Neural cell (in vitro differentiated cells): Measurements from ENCODE around the gene BRD7. TPM values are rescaled to one million over a fixed set of nuclear protein-coding genes. Genes with fewer than 3 reads are reported as not detected.

Source experiments
- H2AFZ ChIP-seq: fragments of 200-600, 300-800 bp; sonication (generic), shearing (Covaris generic); 2 replicates; pipeline ENCODE4 v1.6.0; 2014; ENCODE audit warnings: low read depth, mild to moderate bottlenecking, antibody characterized with exemption, low read length, moderate library complexity
- H3F3A ChIP-seq: fragments of 200-600 bp; shearing (Covaris generic); 2 replicates; pipeline ENCODE4 v1.6.1; 2016; ENCODE audit warnings: mild to moderate bottlenecking, moderate library complexity, mixed read lengths, antibody characterized with exemption, low read length; ENCODE audit not compliant: insufficient read depth, poor library complexity, severe bottlenecking
- H3K27ac ChIP-seq: fragments of 200-600, 300-800 bp; sonication (generic), shearing (Covaris generic); 2 replicates; pipeline ENCODE4 v1.5.1; 2014; ENCODE audit warnings: mild to moderate bottlenecking, low read length, moderate library complexity
- H3K27me3 ChIP-seq: fragments of 300-800, 200-600 bp; sonication (generic), shearing (Covaris generic); 2 replicates; pipeline ENCODE4 v1.6.0; 2014; ENCODE audit warnings: mild to moderate bottlenecking, low read depth, low read length, moderate library complexity; ENCODE audit not compliant: insufficient read depth
- H3K36me3 ChIP-seq: fragments of 300-800, 200-600 bp; sonication (generic), shearing (Covaris generic); 2 replicates; pipeline ENCODE4 v1.5.1; 2014; ENCODE audit warnings: mild to moderate bottlenecking, antibody characterized with exemption, low read length, moderate library complexity; ENCODE audit not compliant: insufficient read depth
- H3K4me2 ChIP-seq: fragments of 300-800, 200-600 bp; sonication (generic), shearing (Covaris generic); 2 replicates; pipeline ENCODE4 v1.6.0; 2014; ENCODE audit warnings: mild to moderate bottlenecking, low read length
- H3K4me3 ChIP-seq: fragments of 300-800, 200-600 bp; sonication (generic), shearing (Covaris generic); 2 replicates; pipeline ENCODE4 v1.5.1; 2014; ENCODE audit warnings: mild to moderate bottlenecking, low read length, moderate library complexity
- H3K79me2 ChIP-seq: fragments of 200-600 bp; shearing (Covaris generic); replicated peaks from 2 replicates; pipeline ENCODE4 v1.6.0; 2014; ENCODE audit warnings: mild to moderate bottlenecking, low read length, moderate library complexity; ENCODE audit not compliant: insufficient read depth
- H3K9ac ChIP-seq: fragments of 300-800, 200-600 bp; sonication (generic), shearing (Covaris generic); 2 replicates; pipeline ENCODE4 v1.6.1; 2016; ENCODE audit warnings: mild to moderate bottlenecking, low read length, mixed read lengths
- H3K9me2 ChIP-seq: fragments of 200-600 bp; shearing (Covaris generic); 2 replicates; pipeline ENCODE4 v1.6.1; 2016; ENCODE audit warnings: mild to moderate bottlenecking, low read length, mixed read lengths; ENCODE audit not compliant: insufficient read depth
- H3K9me3 ChIP-seq: fragments of 200-600, 300-800 bp; sonication (generic), shearing (Covaris generic); 2 replicates; pipeline ENCODE4 v1.6.1; 2016; ENCODE audit warnings: mild to moderate bottlenecking, mixed run types, low read length, moderate library complexity, mixed read lengths
- H4K20me1 ChIP-seq: fragments of 200-600 bp; shearing (Covaris generic); 2 replicates; pipeline ENCODE4 v1.6.1; 2016; ENCODE audit warnings: mild to moderate bottlenecking, mixed run types; ENCODE audit not compliant: insufficient read depth
- EZH2 ChIP-seq: fragments of 200-600, 300-800 bp; shearing (Covaris generic), sonication (generic); IDR thresholded peaks from 2 replicates; pipeline ENCODE4 v1.6.1; 2014; ENCODE audit warnings: antibody characterized with exemption, low read length, borderline replicate concordance, mild to moderate bottlenecking; ENCODE audit not compliant: insufficient read depth, poor library complexity, severe bottlenecking
- MXI1 ChIP-seq: fragments of 450-650 bp; conservative IDR thresholded peaks from 2 replicates; pipeline ENCODE4 v1.6.1; 2014; ENCODE audit warnings: antibody characterized with exemption, mild to moderate bottlenecking; ENCODE audit not compliant: poor library complexity, severe bottlenecking
- POLR2AphosphoS5 ChIP-seq: IDR thresholded peaks from 2 replicates; pipeline ENCODE4 v1.6.1; 2012
- RAD21 ChIP-seq: fragments of 450-650 bp; conservative IDR thresholded peaks from 2 replicates; pipeline ENCODE4 v1.6.1; 2014; ENCODE audit warnings: antibody characterized with exemption, mild to moderate bottlenecking, moderate library complexity
- SMC3 ChIP-seq: fragments of 450-650 bp; conservative IDR thresholded peaks from 2 replicates; pipeline ENCODE4 v1.6.1; 2014; ENCODE audit warnings: antibody characterized with exemption, mild to moderate bottlenecking, moderate library complexity; ENCODE audit not compliant: poor library complexity
- TAF1 ChIP-seq: IDR thresholded peaks from 2 replicates; pipeline ENCODE4 v1.6.1; 2012; ENCODE audit warnings: low read depth
- polyA plus RNA-seq: library from polyadenylated mRNA; depleted of rRNA; stranded (reverse); fragments of >200 nt; gene quantifications from 2 replicates; pipeline ENCODE4 v1.2.3, GENCODE V29; 2014
- TF ChIP-seq, protein P1 (sequence below): IDR thresholded peaks from 2 replicates; pipeline ENCODE4 v1.6.1; 2012; ENCODE audit warnings: borderline replicate concordance
- TF ChIP-seq, protein P2 (sequence below): fragments of 450-650 bp; IDR thresholded peaks from 2 replicates; pipeline ENCODE4 v1.5.1; 2014; ENCODE audit warnings: antibody characterized with exemption, mild to moderate bottlenecking, moderate library complexity; ENCODE audit not compliant: poor library complexity, severe bottlenecking

Gene BRD7
- polyA plus RNA-seq, 1 donor from 2014 or later, result 57.2 TPM

DNA sequence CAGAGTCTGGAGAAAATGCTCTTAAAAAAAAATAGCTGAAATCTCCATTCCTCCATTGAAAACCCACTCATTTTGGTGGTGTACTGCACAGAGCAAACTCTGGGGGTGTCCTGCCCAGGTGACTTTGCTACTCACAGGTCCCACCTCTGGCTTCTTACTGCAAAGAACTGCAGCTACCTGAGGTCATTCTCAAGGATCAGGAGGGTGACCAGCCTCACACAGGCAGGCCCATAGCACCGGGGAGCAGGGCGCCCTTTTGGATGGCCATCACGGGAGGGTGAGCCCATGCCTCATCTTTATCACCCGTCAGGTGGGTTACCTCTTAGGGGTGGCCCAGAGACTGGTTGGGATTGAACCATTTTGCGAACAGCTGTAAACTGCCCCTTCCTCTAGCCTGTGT is 32.6 kb upstream of the BRD7 start:
- H3K36me3 ChIP-seq, result no peaks in the 10 kb centered on the region

DNA sequence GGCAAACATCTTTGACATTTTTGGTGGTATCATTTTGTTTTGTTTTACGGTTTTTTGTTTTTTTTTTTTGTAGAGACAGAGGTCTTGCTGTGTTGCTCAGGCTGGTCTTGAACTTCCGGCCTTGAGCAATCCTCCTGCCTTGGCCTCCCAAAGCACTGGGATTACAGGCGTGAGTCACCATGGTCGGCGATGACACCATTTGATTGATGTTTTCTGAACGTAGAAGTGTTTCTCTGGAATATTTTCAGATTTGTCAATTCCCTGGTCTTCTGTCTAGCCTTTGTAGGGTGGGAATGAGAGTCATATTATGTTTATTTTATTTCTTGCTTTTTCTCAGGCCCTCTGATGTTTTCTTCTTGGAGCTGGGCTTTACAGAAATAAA is 32.2 kb upstream of the BRD7 start:
- Histone ChIP-seq H3K27ac (no peak overlapping the region), H3K27me3 (no peaks in the 10 kb centered on the region), H3K9ac (no peak overlapping the region), H3K4me3 (no peak overlapping the region), H3F3A (no peaks in the 10 kb centered on the region), H3K9me2 (no peaks in the 10 kb centered on the region), H4K20me1 (no peaks in the 10 kb centered on the region), H3K36me3 (no peaks in the 10 kb centered on the region), H2AFZ (no peak overlapping the region), H3K4me2 (no peak overlapping the region), H3K9me3 (no peaks in the 10 kb centered on the region), H3K79me2 (no peaks in the 10 kb centered on the region)
- TF ChIP-seq TAF1 (no peak), POLR2AphosphoS5 (no peak), RAD21 (no peak)

More for the DNA sequence above, 32.6 kb upstream of the BRD7 start:
- H3K9me3 ChIP-seq, result no peaks in the 10 kb centered on the region
- H3K79me2 ChIP-seq, result no peaks in the 10 kb centered on the region
- no peak overlapping the region for H3K4me2 ChIP-seq
- no peak for TF ChIP-seq POLR2AphosphoS5
- no peak for TF ChIP-seq EZH2
- no peak for TF ChIP-seq MXI1
- no peaks in the 10 kb centered on the region for H4K20me1 ChIP-seq
- no peaks in the 10 kb centered on the region for H3K27me3 ChIP-seq
- no peak overlapping the region for H2AFZ ChIP-seq
- no peak overlapping the region for H3K27ac ChIP-seq
- H3K9ac ChIP-seq, result no peak overlapping the region
- H3K9me2 ChIP-seq, result no peaks in the 10 kb centered on the region
- no peak overlapping the region for H3K4me3 ChIP-seq
- H3F3A ChIP-seq, result no peaks in the 10 kb centered on the region

DNA sequence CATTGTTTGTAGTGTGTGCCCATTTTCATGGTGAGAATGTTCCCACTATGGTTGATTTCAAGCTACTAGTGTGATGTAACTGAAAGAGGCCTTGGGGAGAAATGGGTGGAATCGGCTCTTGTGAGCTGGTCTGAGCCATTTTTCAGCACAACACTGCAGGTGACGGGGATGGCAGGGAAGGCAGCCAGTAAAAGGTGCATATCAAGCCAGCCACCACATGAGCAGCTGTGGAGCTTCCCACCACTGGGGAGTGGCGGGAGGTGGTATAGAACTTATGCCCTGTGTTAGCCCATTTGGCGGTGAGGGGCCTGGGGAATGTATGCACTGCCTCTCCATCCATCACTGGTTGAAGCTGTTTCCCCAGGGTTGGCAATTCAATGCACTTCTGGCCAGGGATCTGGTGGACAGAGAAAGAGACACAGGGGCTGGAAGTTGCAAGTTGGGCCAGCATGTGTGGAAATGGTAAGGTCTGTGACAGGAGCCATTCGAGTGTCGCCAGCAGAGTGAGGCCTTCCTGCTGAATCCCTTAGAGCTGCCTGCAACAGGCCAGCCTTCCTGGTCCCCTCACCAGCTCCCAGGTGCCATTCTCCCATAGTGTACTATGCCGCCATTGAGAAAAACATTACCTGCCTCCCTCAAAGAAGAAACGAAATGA is 31.7 kb upstream of the BRD7 start:
- H3K36me3 ChIP-seq, result no peaks in the 10 kb centered on the region

More for the DNA sequence above, 31.7 kb upstream of the BRD7 start:
- Histone ChIP-seq H3K9ac (no peak overlapping the region), H3K79me2 (no peaks in the 10 kb centered on the region), H3K9me3 (no peaks in the 10 kb centered on the region), H3F3A (no peaks in the 10 kb centered on the region), H3K9me2 (no peaks in the 10 kb centered on the region), H3K4me2 (no peak overlapping the region), H4K20me1 (no peaks in the 10 kb centered on the region), H2AFZ (no peak overlapping the region), H3K27ac (no peak overlapping the region), H3K4me3 (no peak overlapping the region), H3K27me3 (no peaks in the 10 kb centered on the region)
- TF ChIP-seq POLR2AphosphoS5 (no peak), TAF1 (no peak), SMC3 (no peak), MXI1 (no peak)
- TF ChIP-seq, protein P1, sequence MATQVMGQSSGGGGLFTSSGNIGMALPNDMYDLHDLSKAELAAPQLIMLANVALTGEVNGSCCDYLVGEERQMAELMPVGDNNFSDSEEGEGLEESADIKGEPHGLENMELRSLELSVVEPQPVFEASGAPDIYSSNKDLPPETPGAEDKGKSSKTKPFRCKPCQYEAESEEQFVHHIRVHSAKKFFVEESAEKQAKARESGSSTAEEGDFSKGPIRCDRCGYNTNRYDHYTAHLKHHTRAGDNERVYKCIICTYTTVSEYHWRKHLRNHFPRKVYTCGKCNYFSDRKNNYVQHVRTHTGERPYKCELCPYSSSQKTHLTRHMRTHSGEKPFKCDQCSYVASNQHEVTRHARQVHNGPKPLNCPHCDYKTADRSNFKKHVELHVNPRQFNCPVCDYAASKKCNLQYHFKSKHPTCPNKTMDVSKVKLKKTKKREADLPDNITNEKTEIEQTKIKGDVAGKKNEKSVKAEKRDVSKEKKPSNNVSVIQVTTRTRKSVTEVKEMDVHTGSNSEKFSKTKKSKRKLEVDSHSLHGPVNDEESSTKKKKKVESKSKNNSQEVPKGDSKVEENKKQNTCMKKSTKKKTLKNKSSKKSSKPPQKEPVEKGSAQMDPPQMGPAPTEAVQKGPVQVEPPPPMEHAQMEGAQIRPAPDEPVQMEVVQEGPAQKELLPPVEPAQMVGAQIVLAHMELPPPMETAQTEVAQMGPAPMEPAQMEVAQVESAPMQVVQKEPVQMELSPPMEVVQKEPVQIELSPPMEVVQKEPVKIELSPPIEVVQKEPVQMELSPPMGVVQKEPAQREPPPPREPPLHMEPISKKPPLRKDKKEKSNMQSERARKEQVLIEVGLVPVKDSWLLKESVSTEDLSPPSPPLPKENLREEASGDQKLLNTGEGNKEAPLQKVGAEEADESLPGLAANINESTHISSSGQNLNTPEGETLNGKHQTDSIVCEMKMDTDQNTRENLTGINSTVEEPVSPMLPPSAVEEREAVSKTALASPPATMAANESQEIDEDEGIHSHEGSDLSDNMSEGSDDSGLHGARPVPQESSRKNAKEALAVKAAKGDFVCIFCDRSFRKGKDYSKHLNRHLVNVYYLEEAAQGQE, result no peak
- TF ChIP-seq, protein P2, sequence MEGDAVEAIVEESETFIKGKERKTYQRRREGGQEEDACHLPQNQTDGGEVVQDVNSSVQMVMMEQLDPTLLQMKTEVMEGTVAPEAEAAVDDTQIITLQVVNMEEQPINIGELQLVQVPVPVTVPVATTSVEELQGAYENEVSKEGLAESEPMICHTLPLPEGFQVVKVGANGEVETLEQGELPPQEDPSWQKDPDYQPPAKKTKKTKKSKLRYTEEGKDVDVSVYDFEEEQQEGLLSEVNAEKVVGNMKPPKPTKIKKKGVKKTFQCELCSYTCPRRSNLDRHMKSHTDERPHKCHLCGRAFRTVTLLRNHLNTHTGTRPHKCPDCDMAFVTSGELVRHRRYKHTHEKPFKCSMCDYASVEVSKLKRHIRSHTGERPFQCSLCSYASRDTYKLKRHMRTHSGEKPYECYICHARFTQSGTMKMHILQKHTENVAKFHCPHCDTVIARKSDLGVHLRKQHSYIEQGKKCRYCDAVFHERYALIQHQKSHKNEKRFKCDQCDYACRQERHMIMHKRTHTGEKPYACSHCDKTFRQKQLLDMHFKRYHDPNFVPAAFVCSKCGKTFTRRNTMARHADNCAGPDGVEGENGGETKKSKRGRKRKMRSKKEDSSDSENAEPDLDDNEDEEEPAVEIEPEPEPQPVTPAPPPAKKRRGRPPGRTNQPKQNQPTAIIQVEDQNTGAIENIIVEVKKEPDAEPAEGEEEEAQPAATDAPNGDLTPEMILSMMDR, result no peak
